Measurements from ENCODE around the gene GABPB2.

The GABPB2 gene

DNA sequence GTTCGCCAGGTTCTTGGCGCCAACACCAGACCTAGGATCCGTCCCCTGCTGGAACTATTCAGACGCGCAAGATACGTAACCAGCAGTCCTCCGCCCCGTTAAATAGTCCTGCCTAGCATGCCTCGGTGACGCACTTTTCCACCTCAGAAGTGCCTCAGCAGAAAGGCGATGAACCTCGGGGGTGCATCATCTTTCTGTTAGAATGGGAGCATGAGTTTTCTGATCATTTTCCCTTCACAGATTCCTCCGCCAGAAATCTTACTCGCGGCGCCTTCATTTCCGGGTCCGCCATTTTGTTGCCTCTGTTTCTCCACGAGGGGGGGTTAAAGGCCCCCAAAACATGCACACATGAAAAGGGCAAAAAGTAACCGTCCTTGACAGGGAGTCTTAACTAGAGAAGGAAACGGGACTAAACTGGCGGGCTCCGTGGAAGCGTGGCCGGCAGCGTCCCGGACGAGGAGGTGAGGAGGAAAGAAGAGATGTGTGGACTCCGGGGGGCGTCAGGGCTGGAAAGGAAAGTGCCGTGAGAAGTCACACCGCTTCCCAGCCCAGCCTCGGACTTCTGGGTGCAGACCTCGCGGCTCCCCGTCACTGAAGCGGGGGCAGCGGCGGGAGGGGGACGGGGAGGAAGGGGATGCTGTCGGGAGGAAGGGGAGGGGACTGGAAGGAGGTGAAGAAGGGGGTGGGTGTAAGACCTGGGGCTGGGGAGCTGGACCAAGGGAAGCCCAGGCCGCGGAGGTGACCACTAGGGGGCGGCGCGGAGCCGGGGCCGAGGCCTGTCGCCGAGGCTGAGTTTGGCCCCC is at the start of gene GABPB2:
GABPB2 (plus strand) TSS at position 288 of the 803 bp plus-strand sequence. CDS start 17,429 bp downstream, outside the sequence.
- peak within 1 kb of the TSS; percentile 90 for H3K4me3 ChIP-seq (ENCODE audit: low read depth, low read length)
- peak; percentile 95 for DNase-seq (ENCODE audit: low read depth)
- TF ChIP-seq POLR2A (IDR thresholded peaks at IDR 0.05; ENCODE audit: extremely low read depth, insufficient read length): peak; percentile 89
- TF ChIP-seq, protein P1, sequence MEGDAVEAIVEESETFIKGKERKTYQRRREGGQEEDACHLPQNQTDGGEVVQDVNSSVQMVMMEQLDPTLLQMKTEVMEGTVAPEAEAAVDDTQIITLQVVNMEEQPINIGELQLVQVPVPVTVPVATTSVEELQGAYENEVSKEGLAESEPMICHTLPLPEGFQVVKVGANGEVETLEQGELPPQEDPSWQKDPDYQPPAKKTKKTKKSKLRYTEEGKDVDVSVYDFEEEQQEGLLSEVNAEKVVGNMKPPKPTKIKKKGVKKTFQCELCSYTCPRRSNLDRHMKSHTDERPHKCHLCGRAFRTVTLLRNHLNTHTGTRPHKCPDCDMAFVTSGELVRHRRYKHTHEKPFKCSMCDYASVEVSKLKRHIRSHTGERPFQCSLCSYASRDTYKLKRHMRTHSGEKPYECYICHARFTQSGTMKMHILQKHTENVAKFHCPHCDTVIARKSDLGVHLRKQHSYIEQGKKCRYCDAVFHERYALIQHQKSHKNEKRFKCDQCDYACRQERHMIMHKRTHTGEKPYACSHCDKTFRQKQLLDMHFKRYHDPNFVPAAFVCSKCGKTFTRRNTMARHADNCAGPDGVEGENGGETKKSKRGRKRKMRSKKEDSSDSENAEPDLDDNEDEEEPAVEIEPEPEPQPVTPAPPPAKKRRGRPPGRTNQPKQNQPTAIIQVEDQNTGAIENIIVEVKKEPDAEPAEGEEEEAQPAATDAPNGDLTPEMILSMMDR (IDR thresholded peaks at IDR 0.05; ENCODE audit: low read depth, low read length): peak; percentile 70
- TF ChIP-seq, protein P2, sequence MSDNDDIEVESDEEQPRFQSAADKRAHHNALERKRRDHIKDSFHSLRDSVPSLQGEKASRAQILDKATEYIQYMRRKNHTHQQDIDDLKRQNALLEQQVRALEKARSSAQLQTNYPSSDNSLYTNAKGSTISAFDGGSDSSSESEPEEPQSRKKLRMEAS (IDR thresholded peaks at IDR 0.05; ENCODE audit: low read depth, low read length): peak; percentile 69
- no peak; the same call in 1 of the 2 replicates for TF ChIP-seq MYC (IDR thresholded peaks at IDR 0.05; ENCODE audit: low read depth, low read length)

DNA sequence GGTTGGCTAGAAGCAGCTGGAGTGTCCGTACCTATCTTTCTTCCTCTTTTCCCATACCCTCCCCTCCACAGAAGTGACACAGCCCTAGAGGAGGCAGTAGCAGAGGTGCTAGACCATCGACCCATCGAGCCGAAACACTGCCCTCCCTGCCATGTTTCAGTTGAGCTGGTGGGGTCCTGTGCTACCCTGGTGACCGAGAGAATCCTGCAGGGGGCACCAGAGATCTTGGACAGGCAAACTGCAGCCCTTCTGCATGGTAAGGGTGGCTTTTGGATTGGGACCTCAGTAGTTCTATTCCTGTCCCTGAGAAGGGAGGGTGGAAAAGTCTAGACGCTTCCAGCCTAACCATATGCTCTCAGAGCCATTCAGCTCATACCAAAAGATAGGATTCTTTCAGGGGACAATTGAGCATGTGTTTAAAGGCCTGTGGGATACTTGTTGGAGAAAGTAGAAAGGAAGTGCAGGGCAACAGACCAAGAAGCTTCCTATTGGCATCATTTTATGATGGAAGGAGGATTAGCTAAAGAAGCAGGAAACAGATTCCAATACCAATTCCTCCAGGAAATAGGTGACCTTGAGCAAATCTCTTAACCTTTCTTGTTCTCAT is 45.9 kb upstream of the GABPB2 start:
- DNase-seq (ENCODE audit: low read depth): peak; percentile 83
- TF ChIP-seq POLR2A (IDR thresholded peaks at IDR 0.05; ENCODE audit: extremely low read depth, insufficient read length) (no peak), MYC (IDR thresholded peaks at IDR 0.05; ENCODE audit: low read depth, low read length) (no peak)
- TF ChIP-seq, protein P1 (IDR thresholded peaks at IDR 0.05; ENCODE audit: low read depth, low read length): peak; percentile 86
- H3K4me3 ChIP-seq (ENCODE audit: low read depth, low read length): no peak overlapping the region

DNA sequence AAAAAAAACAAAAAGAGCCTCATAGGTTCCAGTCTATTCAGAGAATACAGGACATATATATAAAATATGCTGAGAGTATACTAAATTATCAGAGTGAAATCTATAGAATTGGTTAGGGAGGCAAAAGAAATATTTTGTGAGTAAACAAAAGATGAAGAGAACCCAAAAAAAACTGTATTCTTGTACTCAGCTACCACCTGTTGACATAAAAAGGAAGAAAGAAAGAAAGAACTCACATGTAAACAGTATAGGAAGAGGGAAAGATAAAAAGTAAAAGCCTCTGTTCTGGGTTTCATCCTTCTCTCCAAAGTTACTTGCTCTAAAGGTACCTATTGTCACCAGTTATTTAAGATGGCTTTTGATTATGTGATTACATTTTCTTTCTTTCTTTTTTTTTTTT is 44.1 kb upstream of the GABPB2 start:
- no peak for TF ChIP-seq MYC (IDR thresholded peaks at IDR 0.05; ENCODE audit: low read depth, low read length)
- TF ChIP-seq, protein P2 (IDR thresholded peaks at IDR 0.05; ENCODE audit: low read depth, low read length): no peak
- no peak overlapping the region for H3K4me3 ChIP-seq (ENCODE audit: low read depth, low read length)
- no peak for DNase-seq (ENCODE audit: low read depth)

DNA sequence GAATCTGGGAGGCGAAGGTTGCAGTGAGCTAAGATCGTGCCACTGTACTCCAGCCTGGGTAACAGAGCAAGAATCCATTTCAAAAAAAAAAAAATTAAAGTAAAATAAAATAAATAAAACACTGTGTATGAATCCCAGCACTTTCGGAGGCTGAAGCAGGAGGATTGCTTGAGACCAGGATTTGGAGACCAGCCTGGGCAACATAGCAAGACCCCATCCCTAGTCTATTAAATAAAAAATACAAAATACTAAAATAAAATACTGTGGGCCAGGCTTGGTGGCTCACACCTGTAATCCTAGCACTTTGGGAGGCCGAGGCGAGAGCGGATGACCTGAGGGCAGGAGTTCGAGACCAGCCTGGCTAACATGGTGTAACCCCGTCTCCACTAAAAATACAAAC is 38.4 kb upstream of the GABPB2 start:
- TF ChIP-seq MYC (IDR thresholded peaks at IDR 0.05; ENCODE audit: low read depth, low read length): no peak
- TF ChIP-seq, protein P2 (IDR thresholded peaks at IDR 0.05; ENCODE audit: low read depth, low read length): no peak
- no peak for TF ChIP-seq POLR2A (IDR thresholded peaks at IDR 0.05; ENCODE audit: extremely low read depth, insufficient read length)
- DNase-seq (ENCODE audit: low read depth): no peak
- H3K4me3 ChIP-seq (ENCODE audit: low read depth, low read length): no peak overlapping the region

DNA sequence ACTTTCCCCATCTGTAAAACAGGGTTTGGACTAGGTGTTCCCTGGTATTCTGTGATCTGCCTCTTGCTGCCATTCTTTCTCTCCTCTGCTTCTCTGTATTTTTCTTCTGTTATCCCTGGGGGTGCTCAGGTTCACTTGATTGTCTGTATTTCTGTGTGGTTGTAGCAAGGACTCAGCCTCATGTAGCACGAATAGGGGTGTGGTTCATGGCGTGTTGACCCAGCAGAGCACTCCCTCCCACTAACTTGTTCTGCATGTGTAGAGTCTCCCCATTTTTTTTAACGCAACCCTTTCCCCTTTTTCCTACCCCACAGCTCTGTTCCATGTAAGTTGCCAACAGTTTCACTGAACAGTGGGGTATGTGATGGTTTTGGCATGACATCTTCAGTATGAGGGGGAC is 35.4 kb upstream of the GABPB2 start:
- TF ChIP-seq POLR2A (IDR thresholded peaks at IDR 0.05; ENCODE audit: extremely low read depth, insufficient read length): no peak
- TF ChIP-seq, protein P1 (IDR thresholded peaks at IDR 0.05; ENCODE audit: low read depth, low read length): no peak
- no peak for TF ChIP-seq MYC (IDR thresholded peaks at IDR 0.05; ENCODE audit: low read depth, low read length)
- TF ChIP-seq, protein P2 (IDR thresholded peaks at IDR 0.05; ENCODE audit: low read depth, low read length): no peak
- no peak for DNase-seq (ENCODE audit: low read depth)
- no peak overlapping the region for H3K4me3 ChIP-seq (ENCODE audit: low read depth, low read length)

DNA sequence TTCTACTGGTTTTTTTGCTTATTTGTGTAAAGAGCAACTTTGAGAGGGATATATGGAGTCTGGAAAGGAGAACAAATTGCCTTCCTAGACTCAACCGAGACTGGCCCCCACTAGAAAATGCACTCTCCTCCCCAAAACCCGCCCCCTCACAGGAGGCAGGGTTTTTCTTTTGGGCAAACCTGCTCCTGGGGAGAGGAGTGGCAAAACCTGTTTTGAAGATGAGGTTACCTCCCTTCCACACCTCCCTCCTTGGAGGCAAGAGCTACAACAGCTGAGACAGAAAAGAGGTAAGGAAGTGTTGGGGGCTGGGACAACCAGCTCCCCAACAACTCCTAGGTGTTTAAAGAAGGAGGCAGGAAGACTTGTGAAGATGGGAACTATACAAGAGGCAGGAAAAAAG is 34.2 kb upstream of the GABPB2 start, which contains the start of gene BNIPL:
BNIPL (plus strand) TSS at position 231 of the 400 bp plus-strand sequence; CDS start at position 371, 140 bp downstream.
- TF ChIP-seq, protein P2 (IDR thresholded peaks at IDR 0.05; ENCODE audit: low read depth, low read length): no peak
- TF ChIP-seq POLR2A (IDR thresholded peaks at IDR 0.05; ENCODE audit: extremely low read depth, insufficient read length) (no peak), MYC (IDR thresholded peaks at IDR 0.05; ENCODE audit: low read depth, low read length) (no peak)
- TF ChIP-seq, protein P1 (IDR thresholded peaks at IDR 0.05; ENCODE audit: low read depth, low read length): no peak
- no peak for DNase-seq (ENCODE audit: low read depth)
- H3K4me3 ChIP-seq (ENCODE audit: low read depth, low read length): no peak within 1 kb of the TSS

All from NB4 (cell line).